Erythroblast (primary cell): ENCODE measurements around the gene SSTR1.
"Not testable (repeated sequence)": the region's sequence is repeated elsewhere in the genome, so short reads cannot be mapped to it uniquely, and the experiment has no call there.

ENCODE experiments used
- DNase-seq, 2 experiments: peaks; one replicate each; lab custom pipeline; 2025; lab: John Stamatoyannopoulos, UW
- GATA1 ChIP-seq: IDR thresholded peaks from 2 replicates; pipeline ENCODE4 v1.6.1; 2011; ENCODE audit warnings: low read depth, mild to moderate bottlenecking, control low read depth, low read length, moderate library complexity
- POLR2A ChIP-seq: IDR thresholded peaks from 2 replicates; pipeline ENCODE4 v1.6.1; 2011; ENCODE audit warnings: mild to moderate bottlenecking, low read length

Gene SSTR1

DNA sequence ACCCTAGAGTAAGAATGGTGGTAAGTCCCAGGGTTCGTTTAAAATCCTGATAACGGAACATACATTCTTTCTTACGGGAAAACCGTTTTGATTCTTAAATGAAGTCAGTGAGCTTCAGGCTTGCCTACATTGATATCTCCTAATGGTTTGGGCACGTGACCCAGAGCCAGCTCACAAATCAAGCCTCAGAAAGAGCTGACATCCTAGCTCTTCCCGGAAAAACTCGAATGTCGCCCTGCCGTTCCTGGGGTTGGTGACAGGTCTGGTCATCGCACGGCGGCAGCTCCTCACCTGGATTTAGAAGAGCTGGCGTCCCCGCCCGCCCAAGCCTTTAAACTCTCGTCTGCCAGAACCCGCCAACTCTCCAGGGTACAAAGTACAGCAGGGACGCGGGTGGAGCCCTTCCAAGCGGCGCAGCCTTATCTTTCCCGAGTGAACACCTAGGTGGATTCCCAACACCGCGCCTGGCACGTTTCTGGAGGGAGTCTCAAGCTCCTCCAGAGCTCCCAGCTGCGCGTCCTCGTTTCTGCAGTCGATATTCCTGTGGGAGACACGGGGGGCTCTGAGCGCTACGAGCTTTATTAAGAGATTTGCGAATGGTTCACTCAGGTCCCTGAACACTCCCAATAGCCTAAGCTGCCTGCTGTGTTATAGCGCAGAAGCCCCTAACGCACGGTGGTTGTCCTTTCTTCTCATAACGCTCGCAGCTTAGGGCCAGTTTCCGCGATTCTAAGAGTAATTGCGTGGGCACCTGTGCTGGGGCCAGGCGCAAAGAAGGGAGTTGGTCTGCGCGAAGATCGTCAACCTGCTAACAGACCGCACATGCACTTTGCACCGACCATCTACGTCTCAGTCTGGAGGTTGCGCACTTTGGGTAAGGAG is at the start of gene SSTR1:
SSTR1 (plus strand) TSS at position 169 of the 882 bp plus-strand sequence. CDS start 1,486 bp downstream, outside the sequence.
- TF ChIP-seq GATA1, result no peak
- TF ChIP-seq POLR2A, result no peak
- DNase-seq, result no peak

- no peak for DNase-seq
- no peak for TF ChIP-seq GATA1
- TF ChIP-seq POLR2A, result no peak
Observed at GRCh38 chr14:38158468-38158867, 49.2 kb upstream of the SSTR1 start.

DNA sequence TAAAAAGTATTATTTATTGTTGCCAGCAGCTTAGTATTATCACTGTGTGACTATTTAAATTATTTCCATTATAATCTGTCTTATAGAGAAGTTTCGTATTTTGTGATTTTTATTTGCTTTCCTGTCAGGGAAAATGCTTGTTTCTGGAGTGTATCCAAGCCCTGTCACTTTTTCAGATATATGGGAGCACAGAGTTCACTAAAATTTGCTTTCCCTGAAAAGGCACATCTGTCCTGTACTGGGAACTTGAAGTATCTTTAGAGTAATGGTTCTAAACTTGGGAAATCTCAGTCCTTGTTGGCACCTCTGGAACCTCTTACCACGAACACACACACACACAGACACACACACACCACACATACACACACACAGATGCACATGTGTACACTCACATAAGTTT is 39.3 kb upstream of the SSTR1 start:
- TF ChIP-seq GATA1, result no peak
- TF ChIP-seq POLR2A, result no peak
- DNase-seq, result no peak

DNA sequence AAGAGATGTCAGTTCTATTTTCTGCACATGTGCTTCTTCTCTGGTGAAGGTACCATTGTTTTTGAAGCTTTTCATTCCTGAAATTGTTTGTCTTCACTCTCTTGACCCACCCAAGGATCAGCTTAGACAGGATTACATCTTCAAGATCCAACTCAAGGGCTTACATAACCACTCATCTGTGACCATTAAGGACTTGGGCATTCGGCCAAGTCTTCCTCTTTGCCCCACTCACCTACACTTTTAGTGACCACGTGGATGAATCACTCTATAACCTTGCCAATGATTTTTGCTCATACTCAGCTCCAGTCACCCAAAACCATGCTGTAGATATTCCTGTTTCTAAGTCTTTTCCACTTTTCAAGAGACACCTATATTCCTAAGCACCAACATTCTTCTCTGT is 36.5 kb upstream of the SSTR1 start:
- no peak for TF ChIP-seq GATA1
- no peak for TF ChIP-seq POLR2A
- DNase-seq, result no peak

GRCh38 chr14:38174711-38175110 is 33.0 kb upstream of the SSTR1 start:
- no peak for DNase-seq
- no peak for TF ChIP-seq GATA1
- no peak for TF ChIP-seq POLR2A

- DNase-seq, result no peak
- TF ChIP-seq GATA1 (no peak), POLR2A (no peak)
Observed at GRCh38 chr14:38175658-38176057, 32.0 kb upstream of the SSTR1 start.

DNA sequence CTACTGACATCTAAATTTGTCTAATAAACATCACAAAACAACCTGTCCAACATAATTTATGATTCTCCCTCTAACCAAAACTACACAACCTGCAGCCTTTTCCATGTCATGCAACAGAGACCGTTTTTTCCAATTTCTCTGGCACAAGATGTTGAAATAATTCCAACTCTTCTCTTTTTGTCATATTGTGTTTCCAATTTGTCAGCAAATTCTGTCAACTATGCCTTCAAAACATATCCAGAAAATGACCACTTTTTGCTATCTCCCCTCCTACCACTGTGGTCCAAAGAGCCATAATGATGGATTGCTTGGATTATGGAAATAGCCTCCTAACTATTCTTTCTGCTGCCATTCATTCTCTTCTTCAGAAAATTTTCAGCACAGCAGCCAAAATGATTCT is 31.3 kb upstream of the SSTR1 start:
- no peak for DNase-seq
- TF ChIP-seq GATA1, result no peak
- no peak for TF ChIP-seq POLR2A

DNA sequence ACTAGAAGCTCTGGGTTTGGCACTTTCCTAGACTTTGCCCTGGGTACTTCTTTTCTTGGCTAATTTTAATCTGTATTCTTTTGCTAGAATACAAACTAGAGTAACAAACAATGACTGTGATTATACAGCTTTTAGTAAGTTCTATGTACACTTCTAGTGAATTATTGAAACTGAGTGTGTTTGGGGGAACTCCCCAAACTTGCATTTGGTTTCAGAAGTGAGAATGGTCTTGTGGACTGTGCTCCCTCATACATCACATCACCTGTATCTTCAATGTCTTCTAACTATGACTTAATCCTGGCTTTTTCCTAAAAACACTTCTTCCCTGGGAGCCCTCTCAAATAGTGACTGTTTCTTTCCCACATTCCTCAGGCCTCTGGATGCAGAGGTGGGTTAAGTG is 23.6 kb upstream of the SSTR1 start:
- no peak for DNase-seq
- TF ChIP-seq GATA1 (no peak), POLR2A (no peak)

GRCh38 chr14:38185671-38186070 is 22.0 kb upstream of the SSTR1 start:
- TF ChIP-seq POLR2A (no peak), GATA1 (no peak)
- no peak for DNase-seq

DNA sequence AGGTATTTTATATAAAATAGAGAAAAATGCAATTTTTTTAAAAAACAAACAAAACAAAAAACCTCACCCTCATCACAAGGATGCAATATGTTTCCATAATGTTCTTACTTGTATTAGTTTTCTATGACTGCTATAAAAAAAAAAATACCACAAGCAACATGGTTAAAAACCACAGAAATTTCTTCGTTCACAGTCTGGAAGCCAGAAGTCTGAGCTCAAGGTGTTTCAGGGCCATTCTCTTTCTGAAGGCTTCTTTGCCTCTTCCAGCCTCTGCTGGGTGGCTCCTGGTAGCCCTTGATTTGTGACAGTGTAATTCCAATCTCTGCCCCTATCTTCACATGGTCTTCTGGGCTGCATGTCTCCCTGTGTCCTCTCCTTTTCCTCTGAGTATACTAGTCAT is 21.5 kb upstream of the SSTR1 start:
- no peak for TF ChIP-seq POLR2A
- no peak for TF ChIP-seq GATA1
- no peak for DNase-seq

- no peak for DNase-seq
- TF ChIP-seq GATA1 (no peak), POLR2A (no peak)
Observed at GRCh38 chr14:38187528-38187927, 20.2 kb upstream of the SSTR1 start.

DNA sequence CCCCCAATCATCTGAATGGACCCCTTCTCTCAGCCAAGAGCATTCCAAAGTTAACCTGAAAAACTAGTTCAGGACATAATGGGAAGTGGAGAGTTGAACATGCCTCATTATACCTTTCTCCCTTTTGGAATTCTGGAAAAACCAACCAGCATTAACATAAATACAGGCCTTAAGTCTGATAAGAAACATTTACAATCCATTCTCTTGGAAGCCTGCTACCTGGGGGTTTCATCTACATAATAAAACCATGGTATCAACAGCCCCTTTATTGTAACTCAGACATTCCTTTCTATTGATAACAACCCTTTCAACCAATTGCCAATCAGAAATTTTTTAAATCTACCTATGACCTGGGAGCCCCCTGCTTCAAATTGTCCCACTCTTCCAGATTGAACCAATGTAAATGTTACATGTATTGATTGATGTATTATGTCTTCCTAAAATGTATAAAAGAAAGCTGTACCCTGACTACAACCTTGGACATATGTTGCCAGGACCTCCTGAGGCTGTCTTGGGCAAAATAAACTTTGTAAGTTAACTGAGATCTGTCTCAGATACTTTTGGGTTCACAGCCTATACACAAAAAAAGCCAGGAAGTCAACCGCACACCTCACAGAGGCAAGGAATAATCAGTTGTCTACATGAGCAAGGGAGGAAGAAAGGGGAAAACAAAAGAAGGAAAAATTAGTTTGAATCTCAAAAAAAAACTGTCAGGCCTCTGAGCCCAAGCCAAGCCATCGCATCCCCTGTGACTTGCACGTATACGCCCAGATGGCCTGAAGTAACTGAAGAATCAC is 17.6 kb upstream of the SSTR1 start:
- DNase-seq, result no peak
- no peak for TF ChIP-seq GATA1
- TF ChIP-seq POLR2A, result no peak

- DNase-seq, result not testable (repeated sequence)
Observed at GRCh38 chr14:38190846-38191245, 16.9 kb upstream of the SSTR1 start.

DNA sequence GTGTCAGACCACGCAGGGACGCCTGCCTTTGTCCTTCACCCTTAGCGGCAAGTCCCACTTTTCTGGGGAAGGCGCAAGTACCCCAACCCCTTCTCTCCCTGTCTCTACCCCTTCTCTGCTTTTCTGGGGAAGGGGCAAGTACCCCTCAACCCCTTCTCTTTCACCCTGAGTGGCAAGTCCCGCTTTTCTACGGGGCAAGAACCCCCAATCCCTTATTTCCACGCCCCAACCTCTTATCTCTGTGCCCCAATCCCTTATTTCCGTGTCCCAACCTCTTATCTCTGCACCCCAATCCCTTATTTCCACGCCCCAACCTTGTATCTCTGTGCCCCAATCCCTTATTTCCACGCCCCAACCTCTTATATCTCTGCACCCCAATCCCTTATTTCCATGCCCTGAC is 16.2 kb upstream of the SSTR1 start:
- DNase-seq, result not testable (repeated sequence)
